Peyer's patch (tissue), 4 donors: Measurements from ENCODE around the gene UBE2J1. TPM values are rescaled to one million over a fixed set of nuclear protein-coding genes. Genes with fewer than 3 reads are reported as not detected.
A peak's percentile ranks its signal among the peaks of the same experiment; 100 is the strongest.
"Not testable (repeated sequence)": the region's sequence is repeated elsewhere in the genome, so short reads cannot be mapped to it uniquely, and the experiment has no call there.

Experiments
- DNase-seq, 3 donors: peaks; one replicate each; pipeline ENCODE4 v3.0.0-alpha.2; 2017 to 2019
- H3K27ac ChIP-seq, 4 donors: fragments of 200-600 bp; sonication (generic); one replicate each; pipeline ENCODE4 v1.5.1; 2016 to 2019
- H3K27me3 ChIP-seq, 2 donors: fragments of 200-600 bp; sonication (generic); one replicate each; pipeline ENCODE4 v1.5.1; 2019
- H3K36me3 ChIP-seq, 3 donors: fragments of 200-600 bp; sonication (generic); one replicate each; pipeline ENCODE4 v1.5.1; 2016 to 2019
- H3K4me1 ChIP-seq, 4 donors: fragments of 200-600 bp; sonication (generic); one replicate each; pipeline ENCODE4 v1.5.1; 2016 to 2019
- H3K4me3 ChIP-seq, 4 donors: fragments of 200-600 bp; sonication (generic); 1 replicate in 3 of 4; 2 replicates in 1 of 4; pipeline ENCODE4 v1.5.1; 2016 to 2019; ENCODE audit warnings: mild to moderate bottlenecking in 1 of 4
- H3K9me3 ChIP-seq, 4 donors: fragments of 200-600 bp; sonication (generic); one replicate each; pipeline ENCODE4 v1.5.1; 2016 to 2019; ENCODE audit warnings: mild to moderate bottlenecking in 1 of 4
- POLR2A ChIP-seq, 2 donors: fragments of 450-650 bp; IDR thresholded peaks; one replicate each; pipeline ENCODE4 v1.5.1; 2017; ENCODE audit warnings: antibody characterized with exemption in 2 of 2, mild to moderate bottlenecking in 2 of 2, moderate library complexity in 2 of 2
- total RNA-seq, 4 donors: library from RNA; depleted of rRNA; stranded (reverse); fragments of >200 nt; gene quantifications; one replicate each; pipeline ENCODE4 v1.1.0, GENCODE V29; 2016
- TF ChIP-seq, protein P1 (sequence below), 6 experiments: fragments of 450-650 bp in 4 of 6; fragments of 200-600 bp in 2 of 6; sonication (generic) in 1 of 6; IDR thresholded peaks; one replicate each; pipeline ENCODE4 v1.5.1; 2017 to 2019; ENCODE audit warnings: antibody characterized with exemption in 6 of 6, mild to moderate bottlenecking in 3 of 6, moderate library complexity in 1 of 6

The UBE2J1 gene
- total RNA-seq, 4 donors from 2014 or later: 35.0 to 57.8 (median 44.7) TPM

DNA sequence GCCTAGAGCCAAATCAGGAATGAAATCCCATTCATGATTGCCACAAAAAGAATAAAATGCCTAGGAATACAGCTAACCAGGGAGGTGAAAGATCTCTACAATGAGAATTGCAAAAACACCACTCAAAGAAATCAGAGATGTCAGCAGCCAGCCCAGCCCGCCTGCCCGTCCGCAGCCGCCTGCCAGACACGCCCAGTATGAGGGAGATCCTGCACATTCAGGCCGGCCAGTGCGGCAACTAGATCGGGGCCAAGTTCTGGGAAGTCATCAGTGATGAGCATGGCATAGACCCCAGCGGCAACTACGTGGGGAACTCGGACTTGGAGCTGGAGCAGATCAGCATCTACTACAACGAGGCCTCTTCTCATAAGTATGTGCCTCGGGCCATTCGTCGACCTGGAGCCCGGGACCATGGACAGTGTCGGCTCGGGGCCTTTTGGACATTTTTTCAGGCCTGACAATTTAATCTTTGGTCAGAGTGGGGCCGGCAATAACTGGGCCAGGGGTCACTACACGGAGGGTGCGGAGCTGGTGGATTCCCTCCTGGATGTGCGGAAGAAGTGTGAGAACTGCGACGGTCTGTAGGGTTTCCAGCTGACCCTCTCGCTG, 50.8 kb downstream of the UBE2J1 start:
- TF ChIP-seq POLR2A (IDR thresholded peaks at IDR 0.05): no peak
- TF ChIP-seq, protein P1, sequence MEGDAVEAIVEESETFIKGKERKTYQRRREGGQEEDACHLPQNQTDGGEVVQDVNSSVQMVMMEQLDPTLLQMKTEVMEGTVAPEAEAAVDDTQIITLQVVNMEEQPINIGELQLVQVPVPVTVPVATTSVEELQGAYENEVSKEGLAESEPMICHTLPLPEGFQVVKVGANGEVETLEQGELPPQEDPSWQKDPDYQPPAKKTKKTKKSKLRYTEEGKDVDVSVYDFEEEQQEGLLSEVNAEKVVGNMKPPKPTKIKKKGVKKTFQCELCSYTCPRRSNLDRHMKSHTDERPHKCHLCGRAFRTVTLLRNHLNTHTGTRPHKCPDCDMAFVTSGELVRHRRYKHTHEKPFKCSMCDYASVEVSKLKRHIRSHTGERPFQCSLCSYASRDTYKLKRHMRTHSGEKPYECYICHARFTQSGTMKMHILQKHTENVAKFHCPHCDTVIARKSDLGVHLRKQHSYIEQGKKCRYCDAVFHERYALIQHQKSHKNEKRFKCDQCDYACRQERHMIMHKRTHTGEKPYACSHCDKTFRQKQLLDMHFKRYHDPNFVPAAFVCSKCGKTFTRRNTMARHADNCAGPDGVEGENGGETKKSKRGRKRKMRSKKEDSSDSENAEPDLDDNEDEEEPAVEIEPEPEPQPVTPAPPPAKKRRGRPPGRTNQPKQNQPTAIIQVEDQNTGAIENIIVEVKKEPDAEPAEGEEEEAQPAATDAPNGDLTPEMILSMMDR (IDR thresholded peaks at IDR 0.05): no peak
- DNase-seq: no peak
- Histone ChIP-seq H3K27me3 (no peaks in the 10 kb centered on the region), H3K27ac (no peak overlapping the region), H3K4me3 (no peak overlapping the region), H3K4me1 (peaks cover 0 to 7% (median 0%) of the 10 kb centered on the region in 4 donors), H3K9me3 (no peaks in the 10 kb centered on the region), H3K36me3 (no peaks in the 10 kb centered on the region)

- Histone ChIP-seq H3K4me1 (peaks cover 0 to 7% (median 0%) of the 10 kb centered on the region in 4 donors), H3K4me3 (no peak overlapping the region), H3K36me3 (no peaks in the 10 kb centered on the region), H3K9me3 (no peaks in the 10 kb centered on the region), H3K27ac (no peak overlapping the region), H3K27me3 (no peaks in the 10 kb centered on the region)
- DNase-seq: no peak
- no peak for TF ChIP-seq POLR2A (IDR thresholded peaks at IDR 0.05)
- TF ChIP-seq, protein P1 (IDR thresholded peaks at IDR 0.05): no peak
Measured at GRCh38 chr6:89299466-89299850, 53.1 kb downstream of the UBE2J1 start.

DNA sequence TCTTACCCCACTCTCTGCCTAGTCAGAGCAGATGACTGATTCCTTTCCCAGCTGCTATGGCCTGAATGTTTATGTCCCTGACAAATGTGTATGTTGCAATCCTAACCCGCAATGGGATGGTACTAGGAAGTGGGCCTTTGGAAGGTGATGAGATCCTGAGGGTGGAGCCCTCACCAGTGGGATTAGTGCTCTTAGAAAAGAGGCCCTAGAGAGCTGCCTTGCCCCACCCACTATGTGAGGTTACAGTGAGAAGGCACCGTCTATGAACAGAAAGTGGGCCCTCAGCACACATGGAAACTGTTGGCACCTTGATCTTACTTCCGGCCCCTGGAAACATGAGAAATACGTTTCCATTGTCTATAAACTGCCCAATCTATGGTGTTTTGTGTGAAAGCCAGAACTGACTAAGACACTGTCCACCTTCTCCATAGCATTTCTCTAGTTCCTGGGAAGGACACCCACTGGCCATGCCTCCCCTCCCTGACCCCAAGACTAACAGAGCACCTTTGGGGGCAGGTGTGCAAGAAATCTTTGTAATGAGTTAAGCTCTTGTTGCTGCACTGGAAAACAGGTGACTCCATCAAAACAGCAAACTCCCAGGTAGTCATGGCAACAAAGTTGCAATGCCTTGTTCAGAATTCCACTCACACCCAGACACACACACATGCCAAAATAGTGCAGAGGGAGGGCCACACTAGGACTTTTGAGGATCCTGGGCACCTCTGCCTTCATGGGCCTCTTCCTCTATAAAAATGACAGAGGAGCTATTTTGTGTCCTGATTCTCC, 53.6 kb downstream of the UBE2J1 start:
- Histone ChIP-seq H3K27ac (no peak overlapping the region), H3K36me3 (no peaks in the 10 kb centered on the region), H3K9me3 (no peaks in the 10 kb centered on the region), H3K4me1 (peaks cover 0 to 7% (median 0%) of the 10 kb centered on the region in 4 donors), H3K27me3 (no peaks in the 10 kb centered on the region), H3K4me3 (no peak overlapping the region)
- TF ChIP-seq, protein P1 (IDR thresholded peaks at IDR 0.05): no peak
- TF ChIP-seq POLR2A (IDR thresholded peaks at IDR 0.05): no peak
- no peak for DNase-seq

GRCh38 chr6:89297695-89298351, 54.7 kb downstream of the UBE2J1 start:
- DNase-seq: peak in 2 of 3 donors; percentile 36 to 66
- H3K27ac ChIP-seq: peak overlapping the region in 1 of 4 donors; percentile 17

DNA sequence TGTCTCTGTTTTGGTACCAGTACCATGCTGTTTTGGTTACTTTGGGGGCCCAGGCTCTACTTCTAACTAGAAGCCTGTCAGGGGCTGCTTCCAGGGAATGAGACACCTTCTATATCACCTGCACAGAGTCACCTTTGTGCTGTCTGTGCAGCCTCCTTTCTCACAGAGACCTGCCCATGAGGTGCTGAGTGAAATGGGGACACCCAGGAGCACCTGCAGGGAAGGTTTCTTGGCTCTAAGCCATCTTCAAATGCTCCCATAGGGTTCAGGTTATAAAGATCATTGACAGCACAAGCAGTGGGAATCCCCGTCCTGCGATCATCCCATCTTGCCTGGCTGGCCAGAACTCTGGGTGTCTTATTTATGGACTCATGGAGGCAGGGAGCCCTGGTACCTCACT, 56.5 kb downstream of the UBE2J1 start:
- no peaks in the 10 kb centered on the region for H3K27me3 ChIP-seq
- H3K27ac ChIP-seq: no peak overlapping the region
- H3K9me3 ChIP-seq: no peaks in the 10 kb centered on the region
- no peak for DNase-seq
- no peaks in the 10 kb centered on the region for H3K36me3 ChIP-seq
- H3K4me1 ChIP-seq: peaks cover 0 to 7% (median 0%) of the 10 kb centered on the region in 4 donors
- TF ChIP-seq, protein P1 (IDR thresholded peaks at IDR 0.05): no peak
- no peak for TF ChIP-seq POLR2A (IDR thresholded peaks at IDR 0.05)
- H3K4me3 ChIP-seq: no peak overlapping the region

More at GRCh38 chr6:89297695-89298351, 54.7 kb downstream of the UBE2J1 start:
- TF ChIP-seq POLR2A (IDR thresholded peaks at IDR 0.05): no peak
- TF ChIP-seq, protein P1 (IDR thresholded peaks at IDR 0.05): no peak
- H3K9me3 ChIP-seq: no peaks in the 10 kb centered on the region
- no peak overlapping the region for H3K4me3 ChIP-seq
- no peaks in the 10 kb centered on the region for H3K36me3 ChIP-seq
- peaks cover 0 to 7% (median 0%) of the 10 kb centered on the region in 4 donors for H3K4me1 ChIP-seq
- H3K27me3 ChIP-seq: no peaks in the 10 kb centered on the region

DNA sequence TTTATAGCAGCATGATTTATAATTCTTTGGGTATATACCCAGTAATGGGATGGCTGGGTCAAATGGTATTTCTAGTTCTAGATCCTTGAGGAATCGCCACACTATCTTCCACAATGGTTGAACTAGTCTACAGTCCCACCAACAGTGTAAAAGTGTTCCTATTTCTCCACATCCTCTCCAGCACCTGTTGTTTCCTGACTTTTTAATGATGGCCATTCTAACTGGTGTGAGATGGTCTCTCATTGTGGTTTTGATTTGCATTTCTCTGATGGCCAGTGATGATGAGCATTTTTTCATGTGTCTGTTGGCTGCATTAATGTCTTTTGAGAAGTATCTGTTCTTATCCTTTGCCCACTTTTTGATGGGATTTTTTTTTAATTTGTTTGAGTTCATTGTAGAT, 57.4 kb downstream of the UBE2J1 start:
- not testable (repeated sequence) for H3K27me3 ChIP-seq, H3K4me3 ChIP-seq, H3K4me1 ChIP-seq, H3K36me3 ChIP-seq, DNase-seq, H3K9me3 ChIP-seq, H3K27ac ChIP-seq
